ENCODE measurements around the gene AIPL1.

GRCh38 chr17:6475411-6475810 is 40.5 kb upstream of the AIPL1 start:
- TF ChIP-seq SP1 (IDR thresholded peaks at IDR 0.05) (no peak), FOXK2 (IDR thresholded peaks at IDR 0.05) (no peak), ELF4 (IDR thresholded peaks at IDR 0.05) (no peak), HDGF (IDR thresholded peaks at IDR 0.05; ENCODE audit: borderline replicate concordance) (no peak), ZNF384 (IDR thresholded peaks at IDR 0.05) (no peak), FOXM1 (IDR thresholded peaks at IDR 0.05; ENCODE audit: borderline replicate concordance) (no peak)
